Endometrium (tissue), 2 donors: ENCODE measurements around the gene KRTAP10-3.
"Not testable (repeated sequence)": the region's sequence is repeated elsewhere in the genome, so short reads cannot be mapped to it uniquely, and the experiment has no call there.

Experiments used
- FAIRE-seq: peaks from 2 replicates; lab custom pipeline; 2012; peaks lifted over from hg19 to GRCh38; lab: Jason Lieb, UNC
- donor health status: control.
- donor health status: control.

Gene KRTAP10-3

GRCh38 chr21:44571296-44571695 lies 12.7 kb upstream of the KRTAP10-3 start:
- FAIRE-seq = no peak

- no peak for FAIRE-seq
Measured at GRCh38 chr21:44569861-44570517, 11.4 kb upstream of the KRTAP10-3 start.

GRCh38 chr21:44568667-44569556 lies 10.3 kb upstream of the KRTAP10-3 start:
- no peak for FAIRE-seq

- FAIRE-seq = no peak
Measured at GRCh38 chr21:44568261-44568660, 9.7 kb upstream of the KRTAP10-3 start.

GRCh38 chr21:44567481-44568171 lies 9.0 kb upstream of the KRTAP10-3 start:
- FAIRE-seq = no peak

- FAIRE-seq = no peak
Measured at GRCh38 chr21:44566403-44566802, 7.8 kb upstream of the KRTAP10-3 start.

GRCh38 chr21:44564886-44565598 lies 6.4 kb upstream of the KRTAP10-3 start:
- no peak for FAIRE-seq

- no peak for FAIRE-seq
Measured at GRCh38 chr21:44564099-44564498, 5.5 kb upstream of the KRTAP10-3 start.

GRCh38 chr21:44558329-44558675 lies 293 bp downstream of the KRTAP10-3 start:
- not testable (repeated sequence) for FAIRE-seq

- FAIRE-seq = no peak
Measured at GRCh38 chr21:44557491-44558328, 885 bp downstream of the KRTAP10-3 start.

- no peak for FAIRE-seq
Measured at GRCh38 chr21:44556879-44557278, 1.7 kb downstream of the KRTAP10-3 start.

GRCh38 chr21:44555200-44555875 lies 3.3 kb downstream of the KRTAP10-3 start:
- FAIRE-seq = no peak

GRCh38 chr21:44552681-44553080 lies 5.9 kb downstream of the KRTAP10-3 start:
- FAIRE-seq = no peak

- FAIRE-seq = no peak
Measured at GRCh38 chr21:44552136-44552535, 6.5 kb downstream of the KRTAP10-3 start.

- FAIRE-seq = no peak
Measured at GRCh38 chr21:44551340-44551961, 7.1 kb downstream of the KRTAP10-3 start, which contains the start of gene KRTAP10-2. KRTAP10-2 (minus strand) TSS chr21:44551505; CDS start chr21:44551458, 47 bp downstream.

- FAIRE-seq = no peak
Measured at GRCh38 chr21:44550807-44551206, 7.8 kb downstream of the KRTAP10-3 start.

- not testable (repeated sequence) for FAIRE-seq
Measured at GRCh38 chr21:44550285-44550684, 8.3 kb downstream of the KRTAP10-3 start.

GRCh38 chr21:44549525-44550211 lies 8.9 kb downstream of the KRTAP10-3 start:
- FAIRE-seq = no peak

- FAIRE-seq = no peak
Measured at GRCh38 chr21:44548922-44549321, 9.7 kb downstream of the KRTAP10-3 start.

GRCh38 chr21:44548381-44548780 lies 10.2 kb downstream of the KRTAP10-3 start:
- FAIRE-seq = no peak
